ENCODE data around the gene TMEM229B.

Gene TMEM229B

DNA sequence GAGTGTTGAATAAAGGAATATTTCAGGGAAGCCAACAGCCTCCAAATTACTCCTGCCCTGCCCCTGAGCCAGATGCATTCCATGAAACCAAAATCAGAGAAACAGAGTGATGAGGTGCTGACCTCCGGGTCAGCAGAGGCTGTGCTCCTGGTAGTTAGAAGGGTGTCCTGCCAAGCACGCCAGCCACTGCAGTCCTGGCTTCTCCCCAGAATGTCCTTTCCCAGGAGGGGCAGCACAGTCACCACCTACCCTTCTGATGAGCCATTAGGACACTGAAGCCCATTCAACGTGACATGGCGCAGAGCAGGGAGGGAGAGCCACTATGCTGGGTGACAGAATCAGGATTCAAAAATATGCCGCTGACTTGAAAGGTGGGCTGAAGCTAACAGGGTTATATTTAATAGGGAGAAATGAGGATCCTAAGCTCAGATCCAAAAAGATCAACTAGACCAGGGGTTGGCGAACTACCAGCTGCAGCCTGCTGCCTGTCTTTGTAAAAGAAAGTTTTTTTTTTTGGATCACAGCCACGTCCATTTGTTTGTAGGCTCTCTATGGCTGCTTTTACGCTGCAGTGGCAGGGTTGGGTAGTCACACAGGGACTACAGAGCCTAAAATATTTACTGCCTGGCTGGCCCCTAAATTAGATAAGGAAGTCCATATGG is 42.0 kb downstream of the TMEM229B start:
- no peak overlapping the region for H3K27ac ChIP-seq (ENCODE audit: low read length)
- H3K4me3 ChIP-seq (ENCODE audit: low read length), result no peak overlapping the region
- no peaks in the 10 kb centered on the region for H3K27me3 ChIP-seq (ENCODE audit: insufficient read depth, low read length)
- no peak overlapping the region; the same call in 1 of the 2 replicates for H3K9ac ChIP-seq (ENCODE audit: low read depth, low read length)
- H3K4me1 ChIP-seq (ENCODE audit: insufficient read depth, low read length), result peaks cover 19% of the 10 kb centered on the region
- no peaks in the 10 kb centered on the region for H3K36me3 ChIP-seq (ENCODE audit: insufficient read depth, low read depth, low read length)
- peaks cover 15% of the 10 kb centered on the region for H3K9me3 ChIP-seq (ENCODE audit: insufficient read depth, low read depth, low read length)

DNA sequence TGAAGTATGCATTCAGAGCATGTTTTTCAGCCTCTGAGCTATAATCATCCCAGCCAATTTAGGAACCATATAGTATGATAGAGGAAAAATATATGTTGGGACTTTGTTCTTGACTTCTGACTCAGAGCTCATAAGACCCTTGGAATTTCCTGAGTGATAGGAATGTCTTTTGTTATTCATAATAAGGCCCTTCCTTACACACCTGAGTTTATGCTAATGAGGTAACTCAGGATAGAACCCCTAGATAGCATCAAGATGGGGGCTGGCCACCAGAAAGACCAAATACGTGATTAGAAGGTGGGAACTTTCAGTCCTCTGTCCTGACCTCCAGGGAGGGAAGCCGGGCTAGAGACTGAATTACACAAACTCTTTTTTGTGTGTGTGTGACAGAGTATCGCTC is 44.1 kb downstream of the TMEM229B start:
- peak overlapping the region; percentile 46; the same call in 1 of the 2 replicates for H3K4me3 ChIP-seq (ENCODE audit: low read length)
- H3K27ac ChIP-seq (ENCODE audit: low read length), result no peak overlapping the region
- H3K27me3 ChIP-seq (ENCODE audit: insufficient read depth, low read length), result no peaks in the 10 kb centered on the region
- H3K4me1 ChIP-seq (ENCODE audit: insufficient read depth, low read length), result peaks cover 19% of the 10 kb centered on the region
- no peaks in the 10 kb centered on the region for H3K36me3 ChIP-seq (ENCODE audit: insufficient read depth, low read depth, low read length)
- H3K9ac ChIP-seq (ENCODE audit: low read depth, low read length), result peak overlapping the region; percentile 39; the same call in 1 of the 2 replicates
- no peaks in the 10 kb centered on the region for H3K9me3 ChIP-seq (ENCODE audit: insufficient read depth, low read depth, low read length)

GRCh38 chr14:67442139-67442906 is 46.2 kb downstream of the TMEM229B start:
- Histone ChIP-seq H3K9me3 (ENCODE audit: insufficient read depth, low read depth, low read length) (no peaks in the 10 kb centered on the region), H3K36me3 (ENCODE audit: insufficient read depth, low read depth, low read length) (no peaks in the 10 kb centered on the region), H3K27ac (ENCODE audit: low read length) (no peak overlapping the region), H3K9ac (ENCODE audit: low read depth, low read length) (no peak overlapping the region), H3K27me3 (ENCODE audit: insufficient read depth, low read length) (no peaks in the 10 kb centered on the region), H3K4me3 (ENCODE audit: low read length) (no peak overlapping the region), H3K4me1 (ENCODE audit: insufficient read depth, low read length) (peaks cover 15% of the 10 kb centered on the region)

GRCh38 chr14:67441672-67442071 is 46.8 kb downstream of the TMEM229B start:
- no peak overlapping the region for H3K4me3 ChIP-seq (ENCODE audit: low read length)
- H3K4me1 ChIP-seq (ENCODE audit: insufficient read depth, low read length), result peaks cover 14% of the 10 kb centered on the region
- no peak overlapping the region for H3K27ac ChIP-seq (ENCODE audit: low read length)
- no peaks in the 10 kb centered on the region for H3K9me3 ChIP-seq (ENCODE audit: insufficient read depth, low read depth, low read length)
- no peaks in the 10 kb centered on the region for H3K27me3 ChIP-seq (ENCODE audit: insufficient read depth, low read length)
- H3K36me3 ChIP-seq (ENCODE audit: insufficient read depth, low read depth, low read length), result no peaks in the 10 kb centered on the region
- no peak overlapping the region for H3K9ac ChIP-seq (ENCODE audit: low read depth, low read length)

DNA sequence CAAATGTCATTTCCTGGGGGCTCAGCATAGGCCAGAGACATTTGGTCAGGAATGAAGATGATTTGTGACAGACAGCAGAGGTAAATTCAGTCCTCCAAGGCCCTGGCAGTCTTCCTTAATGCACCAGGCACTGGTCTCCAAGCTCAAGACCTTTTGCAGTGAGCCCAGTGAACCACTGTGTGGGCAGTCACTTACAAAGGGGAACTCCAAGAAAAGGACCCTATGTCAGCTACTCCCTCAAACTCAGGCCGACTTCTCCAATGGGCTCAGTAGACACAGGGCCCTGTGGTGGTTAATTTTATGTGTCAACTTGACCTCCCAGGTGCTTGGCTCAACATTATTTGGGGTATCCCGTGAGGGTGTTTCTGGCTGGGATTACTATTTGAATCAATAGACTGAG is 47.3 kb downstream of the TMEM229B start:
- Histone ChIP-seq H3K36me3 (ENCODE audit: insufficient read depth, low read depth, low read length) (no peaks in the 10 kb centered on the region), H3K9me3 (ENCODE audit: insufficient read depth, low read depth, low read length) (no peaks in the 10 kb centered on the region), H3K9ac (ENCODE audit: low read depth, low read length) (no peak overlapping the region), H3K4me3 (ENCODE audit: low read length) (no peak overlapping the region), H3K27me3 (ENCODE audit: insufficient read depth, low read length) (no peaks in the 10 kb centered on the region), H3K4me1 (ENCODE audit: insufficient read depth, low read length) (peaks cover 14% of the 10 kb centered on the region), H3K27ac (ENCODE audit: low read length) (no peak overlapping the region)

- H3K9ac ChIP-seq (ENCODE audit: low read depth, low read length), result no peak overlapping the region
- no peak overlapping the region for H3K4me3 ChIP-seq (ENCODE audit: low read length)
- no peaks in the 10 kb centered on the region for H3K9me3 ChIP-seq (ENCODE audit: insufficient read depth, low read depth, low read length)
- peaks cover 14% of the 10 kb centered on the region for H3K4me1 ChIP-seq (ENCODE audit: insufficient read depth, low read length)
- H3K27me3 ChIP-seq (ENCODE audit: insufficient read depth, low read length), result no peaks in the 10 kb centered on the region
- no peaks in the 10 kb centered on the region for H3K36me3 ChIP-seq (ENCODE audit: insufficient read depth, low read depth, low read length)
- H3K27ac ChIP-seq (ENCODE audit: low read length), result no peak overlapping the region
Measured at GRCh38 chr14:67440513-67440912, 48.0 kb downstream of the TMEM229B start.

- H3K27me3 ChIP-seq (ENCODE audit: insufficient read depth, low read length), result no peaks in the 10 kb centered on the region
- no peaks in the 10 kb centered on the region for H3K36me3 ChIP-seq (ENCODE audit: insufficient read depth, low read depth, low read length)
- H3K9ac ChIP-seq (ENCODE audit: low read depth, low read length), result no peak overlapping the region
- H3K4me1 ChIP-seq (ENCODE audit: insufficient read depth, low read length), result peaks cover 5% of the 10 kb centered on the region
- H3K27ac ChIP-seq (ENCODE audit: low read length), result no peak overlapping the region
- no peaks in the 10 kb centered on the region for H3K9me3 ChIP-seq (ENCODE audit: insufficient read depth, low read depth, low read length)
- no peak overlapping the region for H3K4me3 ChIP-seq (ENCODE audit: low read length)
Measured at GRCh38 chr14:67438969-67439368, 49.6 kb downstream of the TMEM229B start.

- no peak overlapping the region for H3K9ac ChIP-seq (ENCODE audit: low read depth, low read length)
- H3K27me3 ChIP-seq (ENCODE audit: insufficient read depth, low read length), result no peaks in the 10 kb centered on the region
- H3K27ac ChIP-seq (ENCODE audit: low read length), result no peak overlapping the region
- H3K36me3 ChIP-seq (ENCODE audit: insufficient read depth, low read depth, low read length), result no peaks in the 10 kb centered on the region
- H3K4me3 ChIP-seq (ENCODE audit: low read length), result no peak overlapping the region
- no peaks in the 10 kb centered on the region for H3K4me1 ChIP-seq (ENCODE audit: insufficient read depth, low read length)
- H3K9me3 ChIP-seq (ENCODE audit: insufficient read depth, low read depth, low read length), result no peaks in the 10 kb centered on the region
Measured at GRCh38 chr14:67436006-67436866, 52.3 kb downstream of the TMEM229B start.

DNA sequence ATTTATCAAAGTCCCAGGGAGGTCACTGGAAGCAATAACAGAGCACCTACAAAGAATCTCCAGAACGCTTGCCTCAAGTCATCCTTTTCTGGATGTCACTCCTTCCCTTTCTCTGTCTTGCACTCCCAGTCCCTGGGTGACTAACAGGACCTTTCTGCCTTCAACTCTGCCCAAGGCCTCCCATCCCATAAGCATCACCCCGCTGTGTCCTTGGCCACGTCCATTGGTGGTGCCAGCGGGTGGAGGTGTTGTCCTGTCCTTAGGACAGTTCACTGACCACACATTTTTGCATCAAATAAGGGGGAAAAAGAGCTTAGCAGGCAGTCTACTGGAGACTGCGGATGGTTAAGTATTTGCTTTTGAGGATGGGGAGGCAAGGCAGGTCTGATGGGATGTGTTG is 52.9 kb downstream of the TMEM229B start:
- Histone ChIP-seq H3K9ac (ENCODE audit: low read depth, low read length) (no peak overlapping the region), H3K4me1 (ENCODE audit: insufficient read depth, low read length) (no peaks in the 10 kb centered on the region), H3K27me3 (ENCODE audit: insufficient read depth, low read length) (no peaks in the 10 kb centered on the region), H3K27ac (ENCODE audit: low read length) (no peak overlapping the region), H3K4me3 (ENCODE audit: low read length) (no peak overlapping the region), H3K9me3 (ENCODE audit: insufficient read depth, low read depth, low read length) (no peaks in the 10 kb centered on the region), H3K36me3 (ENCODE audit: insufficient read depth, low read depth, low read length) (no peaks in the 10 kb centered on the region)

GRCh38 chr14:67432050-67432564 is 56.4 kb downstream of the TMEM229B start:
- Histone ChIP-seq H3K27ac (ENCODE audit: low read length) (no peak overlapping the region), H3K36me3 (ENCODE audit: insufficient read depth, low read depth, low read length) (no peaks in the 10 kb centered on the region)

DNA sequence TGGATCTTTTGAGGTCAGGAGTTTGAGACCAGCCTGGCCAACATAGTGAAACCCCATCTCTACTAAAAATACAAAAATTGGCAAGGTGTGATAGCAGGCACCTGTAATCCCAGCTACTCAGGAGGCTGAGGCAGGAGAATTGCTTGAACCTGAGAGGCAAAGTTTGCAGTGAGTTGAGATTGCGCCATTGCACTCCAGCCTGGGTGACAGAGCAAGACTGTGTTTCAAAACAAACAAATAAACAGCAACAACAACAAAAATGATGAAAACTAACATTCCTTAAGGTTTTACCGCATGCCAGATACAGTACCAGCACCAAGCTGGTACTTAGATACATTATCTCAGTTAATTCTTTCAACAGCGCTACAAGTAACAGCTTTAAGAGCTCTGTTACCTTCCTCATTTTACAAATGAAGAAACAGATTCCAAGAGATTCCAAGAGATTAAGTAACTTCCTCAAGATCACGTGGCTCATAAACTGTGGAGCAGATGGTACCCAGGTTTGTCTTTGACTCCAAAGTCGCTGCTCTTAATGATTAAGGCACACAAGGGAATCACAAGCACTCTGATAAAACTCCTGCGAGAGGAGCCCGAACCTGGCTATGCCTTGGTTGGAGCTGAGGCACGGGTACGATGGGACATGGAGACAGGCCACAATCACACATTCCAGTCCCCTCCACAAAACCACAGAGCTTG is 58.9 kb downstream of the TMEM229B start:
- Histone ChIP-seq H3K9me3 (ENCODE audit: insufficient read depth, low read depth, low read length) (no peaks in the 10 kb centered on the region), H3K4me1 (ENCODE audit: insufficient read depth, low read length) (no peaks in the 10 kb centered on the region)

More at GRCh38 chr14:67432050-67432564, 56.4 kb downstream of the TMEM229B start:
- no peak overlapping the region for H3K9ac ChIP-seq (ENCODE audit: low read depth, low read length)
- no peaks in the 10 kb centered on the region; the same call in 1 of the 2 replicates for H3K27me3 ChIP-seq (ENCODE audit: insufficient read depth, low read length)
- H3K4me3 ChIP-seq (ENCODE audit: low read length), result no peak overlapping the region
- H3K9me3 ChIP-seq (ENCODE audit: insufficient read depth, low read depth, low read length), result no peaks in the 10 kb centered on the region
- H3K4me1 ChIP-seq (ENCODE audit: insufficient read depth, low read length), result no peaks in the 10 kb centered on the region

More for the DNA sequence above, 58.9 kb downstream of the TMEM229B start:
- Histone ChIP-seq H3K9ac (ENCODE audit: low read depth, low read length) (no peak overlapping the region), H3K27ac (ENCODE audit: low read length) (no peak overlapping the region), H3K27me3 (ENCODE audit: insufficient read depth, low read length) (no peaks in the 10 kb centered on the region; the same call in 1 of the 2 replicates), H3K4me3 (ENCODE audit: low read length) (no peak overlapping the region), H3K36me3 (ENCODE audit: insufficient read depth, low read depth, low read length) (no peaks in the 10 kb centered on the region)
